Erythroblast (primary cell): ENCODE measurements around the gene GDF10.

Experiments used
- GATA1 ChIP-seq: IDR thresholded peaks from 2 replicates; pipeline ENCODE4 v1.6.1; 2011; ENCODE audit warnings: low read depth, mild to moderate bottlenecking, control low read depth, low read length, moderate library complexity
- POLR2A ChIP-seq: IDR thresholded peaks from 2 replicates; pipeline ENCODE4 v1.6.1; 2011; ENCODE audit warnings: mild to moderate bottlenecking, low read length

- TF ChIP-seq POLR2A, result no peak
- TF ChIP-seq GATA1, result no peak
Observed at GRCh38 chr10:47297866-47298540, 2.0 kb upstream of the GDF10 start.
